Fibroblast of villous mesenchyme (primary cell): ENCODE measurements around the gene SLC25A26. TPM values are rescaled to one million over a fixed set of nuclear protein-coding genes. Genes with fewer than 3 reads are reported as not detected.
"Not testable (repeated sequence)": the region's sequence is repeated elsewhere in the genome, so short reads cannot be mapped to it uniquely, and the experiment has no call there.

Experiments
- DNase-seq: peaks from one replicate; pipeline ENCODE4 v3.0.0-alpha.2; 2010; ENCODE audit warnings: low read depth
- H3K4me3 ChIP-seq: 2 replicates; pipeline ENCODE4 v1.5.1; 2011; ENCODE audit warnings: low read depth, mild to moderate bottlenecking, low read length
- total RNA-seq: library from RNA; depleted of rRNA; stranded (reverse); fragments of >200 nt; gene quantifications from 2 replicates; pipeline ENCODE4 v1.2.3, GENCODE V29; 2012
- TF ChIP-seq, protein P1 (sequence below): IDR thresholded peaks from 2 replicates; pipeline ENCODE4 v1.5.1; 2012; ENCODE audit warnings: low read depth, mild to moderate bottlenecking, low read length; ENCODE audit not compliant: insufficient read depth

The SLC25A26 gene
- total RNA-seq, 1 donor = 18.1 TPM

DNA sequence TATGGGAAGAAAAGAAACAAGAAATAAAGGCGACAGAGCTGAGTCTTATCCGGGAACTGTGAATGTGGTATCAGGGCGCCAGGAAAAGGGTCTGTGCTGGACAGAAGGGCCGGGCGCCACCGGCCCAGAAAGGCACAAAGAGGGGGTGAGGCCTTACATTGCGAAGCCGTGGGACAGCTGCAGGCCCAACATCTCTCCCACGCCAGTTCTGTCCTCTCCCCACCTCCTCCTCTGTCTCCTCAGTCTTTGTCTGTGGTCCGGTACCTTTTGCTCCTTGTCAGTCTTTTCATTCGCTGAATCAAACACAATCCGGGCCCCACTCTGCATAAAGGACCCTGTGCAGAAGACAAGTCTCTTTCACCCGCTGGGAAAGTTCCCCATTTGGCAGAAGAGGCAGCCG lies 198.2 kb downstream of the SLC25A26 start:
- TF ChIP-seq, protein P1, sequence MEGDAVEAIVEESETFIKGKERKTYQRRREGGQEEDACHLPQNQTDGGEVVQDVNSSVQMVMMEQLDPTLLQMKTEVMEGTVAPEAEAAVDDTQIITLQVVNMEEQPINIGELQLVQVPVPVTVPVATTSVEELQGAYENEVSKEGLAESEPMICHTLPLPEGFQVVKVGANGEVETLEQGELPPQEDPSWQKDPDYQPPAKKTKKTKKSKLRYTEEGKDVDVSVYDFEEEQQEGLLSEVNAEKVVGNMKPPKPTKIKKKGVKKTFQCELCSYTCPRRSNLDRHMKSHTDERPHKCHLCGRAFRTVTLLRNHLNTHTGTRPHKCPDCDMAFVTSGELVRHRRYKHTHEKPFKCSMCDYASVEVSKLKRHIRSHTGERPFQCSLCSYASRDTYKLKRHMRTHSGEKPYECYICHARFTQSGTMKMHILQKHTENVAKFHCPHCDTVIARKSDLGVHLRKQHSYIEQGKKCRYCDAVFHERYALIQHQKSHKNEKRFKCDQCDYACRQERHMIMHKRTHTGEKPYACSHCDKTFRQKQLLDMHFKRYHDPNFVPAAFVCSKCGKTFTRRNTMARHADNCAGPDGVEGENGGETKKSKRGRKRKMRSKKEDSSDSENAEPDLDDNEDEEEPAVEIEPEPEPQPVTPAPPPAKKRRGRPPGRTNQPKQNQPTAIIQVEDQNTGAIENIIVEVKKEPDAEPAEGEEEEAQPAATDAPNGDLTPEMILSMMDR = no peak
- no peak for DNase-seq
- H3K4me3 ChIP-seq = no peak overlapping the region

DNA sequence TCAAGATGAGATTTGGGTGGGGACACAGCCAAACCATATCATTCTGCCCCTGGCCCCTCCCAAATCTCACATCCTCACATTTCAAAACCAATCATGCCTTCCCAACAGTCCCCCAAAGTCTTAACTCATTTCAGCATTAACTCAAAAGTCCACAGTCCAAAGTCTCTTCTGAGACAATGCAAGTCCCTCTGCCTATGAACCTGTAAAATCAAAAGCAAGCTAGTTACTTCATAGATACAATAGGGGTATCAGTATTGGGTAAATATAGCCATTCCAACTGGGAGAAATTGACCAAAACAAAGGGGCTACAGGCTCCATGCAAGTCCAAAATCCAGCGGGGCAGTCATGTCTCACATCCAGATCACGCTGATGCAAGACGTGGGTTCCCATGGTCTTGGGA lies 200.3 kb downstream of the SLC25A26 start:
- not testable (repeated sequence) for DNase-seq, H3K4me3 ChIP-seq

DNA sequence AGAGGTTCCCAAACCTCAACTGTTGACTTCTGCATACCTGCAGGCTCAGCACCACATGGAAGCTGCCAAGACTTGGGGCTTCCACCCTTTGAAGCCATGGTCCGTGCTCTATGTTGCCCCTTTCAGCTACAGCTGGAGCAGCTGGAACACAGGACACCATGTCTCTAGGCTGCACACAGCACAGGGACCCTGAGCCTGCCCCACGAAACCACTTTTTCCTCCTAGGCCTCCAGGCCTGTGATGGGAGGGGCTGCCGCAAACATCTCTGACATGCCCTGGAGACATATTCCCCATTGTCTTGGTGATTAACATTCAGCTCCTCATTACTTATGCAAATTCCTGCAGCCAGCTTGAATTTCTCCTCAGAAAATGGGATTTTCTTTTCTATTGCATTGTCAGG lies 201.1 kb downstream of the SLC25A26 start:
- DNase-seq, H3K4me3 ChIP-seq: not testable (repeated sequence)

DNA sequence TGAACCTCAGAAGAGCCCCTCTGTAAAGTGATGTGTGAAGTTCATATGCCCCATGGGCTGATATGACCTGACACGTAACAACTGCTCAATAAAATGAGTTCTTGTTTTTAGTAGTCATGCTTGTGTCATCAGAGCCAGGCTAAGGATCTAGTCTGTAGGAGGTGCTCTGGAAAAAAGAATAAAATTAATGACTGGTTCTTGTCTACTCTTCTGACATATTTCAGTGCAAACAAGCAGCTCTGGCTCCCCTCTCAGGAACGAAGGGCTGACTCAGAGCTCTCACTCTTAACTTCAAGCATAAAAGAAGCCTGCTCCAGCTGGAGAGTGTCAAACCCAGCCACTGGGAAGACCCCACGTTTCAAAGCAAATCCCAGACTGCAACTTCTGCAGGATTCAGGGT lies 203.0 kb downstream of the SLC25A26 start:
- DNase-seq = peak; percentile 90
- TF ChIP-seq, protein P1 = no peak
- H3K4me3 ChIP-seq = no peak overlapping the region

DNA sequence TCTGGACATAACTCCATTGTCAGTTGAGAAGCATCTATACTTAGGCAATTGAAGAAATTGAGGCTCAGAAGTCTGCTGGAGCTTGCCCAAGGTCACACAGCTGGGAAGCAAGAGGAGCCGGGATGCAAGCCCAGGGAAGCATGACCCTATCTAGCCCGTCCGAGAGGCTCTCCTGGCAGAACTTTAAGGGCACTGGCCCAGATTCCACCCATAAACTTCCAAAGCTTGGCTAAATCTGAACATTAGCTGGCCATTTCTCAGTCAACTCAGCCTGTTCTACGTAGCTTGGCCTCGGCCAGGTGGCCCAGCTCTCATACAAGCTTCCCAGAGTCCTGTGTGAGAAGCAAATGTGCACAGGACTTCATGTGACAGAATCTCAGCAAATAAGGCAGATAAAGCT lies 204.2 kb downstream of the SLC25A26 start:
- DNase-seq = no peak
- TF ChIP-seq, protein P1 = no peak
- H3K4me3 ChIP-seq = no peak overlapping the region

DNA sequence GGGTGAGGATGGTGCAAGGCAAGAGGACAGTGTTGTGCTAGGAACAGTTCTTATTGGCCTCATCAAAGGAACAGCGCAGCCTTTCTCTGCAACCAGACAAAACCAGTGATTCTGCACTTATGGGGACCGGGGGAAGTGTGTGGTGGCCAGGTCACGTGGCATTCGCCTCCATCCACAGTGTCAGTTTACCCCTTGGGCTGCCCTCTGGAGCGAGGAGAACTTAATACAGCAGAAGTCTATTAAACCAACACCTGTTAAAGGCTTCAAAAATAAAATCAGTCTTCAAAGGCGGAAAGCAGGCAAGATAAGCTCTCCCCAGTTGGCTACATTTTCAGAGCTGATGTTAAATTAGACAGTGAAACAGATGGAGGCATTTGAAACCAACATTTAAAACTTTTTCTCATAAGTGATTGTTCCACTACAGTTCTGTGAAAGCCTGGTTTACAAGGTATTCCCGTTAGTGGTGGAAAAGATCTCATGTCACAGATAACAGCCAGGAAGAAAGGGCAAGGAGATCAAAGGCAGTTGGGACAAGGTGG lies 204.8 kb downstream of the SLC25A26 start:
- TF ChIP-seq, protein P1 = no peak
- no peak for DNase-seq
- no peak overlapping the region for H3K4me3 ChIP-seq

DNA sequence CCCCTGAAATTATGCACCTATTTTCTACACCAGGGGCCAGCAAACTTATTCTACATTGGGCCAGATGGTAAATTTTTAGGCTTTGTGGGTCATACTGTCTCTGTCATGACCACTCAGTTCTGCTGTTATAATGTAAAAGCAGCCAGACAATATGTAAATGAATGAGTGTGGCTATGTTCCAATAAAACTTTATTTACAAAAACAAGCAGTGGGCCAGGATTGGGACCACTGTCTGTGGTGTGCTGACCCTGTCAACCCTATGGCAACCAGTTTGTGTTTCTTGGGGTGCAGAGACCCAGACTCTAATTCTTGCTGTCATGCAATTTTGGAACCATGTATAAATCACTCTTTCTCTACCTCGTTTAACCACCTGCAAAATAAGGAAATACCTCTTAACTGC lies 205.3 kb downstream of the SLC25A26 start:
- TF ChIP-seq, protein P1 = no peak
- H3K4me3 ChIP-seq = no peak overlapping the region
- DNase-seq = no peak

DNA sequence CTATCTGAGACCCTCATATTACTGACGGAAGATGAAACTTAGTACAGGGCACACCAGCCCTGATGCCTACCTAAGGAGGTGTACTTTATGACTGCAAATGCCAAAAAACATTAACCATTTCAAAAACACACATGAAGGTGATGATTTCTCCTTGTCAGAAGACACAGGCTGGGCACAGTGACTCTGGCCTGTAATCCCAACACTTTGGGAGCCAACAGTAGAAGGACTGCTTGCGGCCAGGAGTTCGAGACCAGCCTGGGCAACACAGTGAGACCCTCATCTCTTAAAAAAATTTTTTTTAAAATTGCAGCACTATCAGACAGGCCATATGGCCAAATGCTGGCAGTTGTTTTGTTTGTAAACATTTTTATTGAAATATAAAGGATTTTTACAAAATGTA lies 206.6 kb downstream of the SLC25A26 start:
- no peak for DNase-seq
- no peak overlapping the region for H3K4me3 ChIP-seq
- TF ChIP-seq, protein P1 = no peak
